Astrocyte (in vitro differentiated cells and primary cell): ENCODE data around the gene IGFBPL1. TPM values are rescaled to one million over a fixed set of nuclear protein-coding genes. Genes with fewer than 3 reads are reported as not detected.

Source experiments
- DNase-seq: peaks from one replicate; pipeline ENCODE4 v3.0.0-alpha.2; 2010; ENCODE audit warnings: low read depth
- FAIRE-seq: peaks from 2 replicates; lab custom pipeline; 2011; peaks lifted over from hg19 to GRCh38; lab: Jason Lieb, UNC
- H2AFZ ChIP-seq: 2 replicates; pipeline ENCODE4 v1.6.0; 2012; ENCODE audit warnings: low read depth, low read length, inconsistent platforms
- H3K27ac ChIP-seq: 2 replicates; pipeline ENCODE4 v1.5.1; 2011; ENCODE audit warnings: low read depth, low read length, inconsistent platforms
- H3K27me3 ChIP-seq: 2 replicates; pipeline ENCODE4 v1.6.0; 2011; ENCODE audit warnings: low read length, inconsistent platforms; ENCODE audit not compliant: insufficient read depth
- H3K36me3 ChIP-seq: 2 replicates; pipeline ENCODE4 v1.5.1; 2011; ENCODE audit warnings: low read length, inconsistent platforms; ENCODE audit not compliant: insufficient read depth
- H3K4me1 ChIP-seq: 2 replicates; pipeline ENCODE4 v1.5.1; 2011; ENCODE audit warnings: low read length, inconsistent platforms; ENCODE audit not compliant: insufficient read depth
- H3K4me2 ChIP-seq: 2 replicates; pipeline ENCODE4 v1.6.0; 2012; ENCODE audit warnings: low read length, inconsistent platforms
- H3K4me3 ChIP-seq: 2 replicates; pipeline ENCODE4 v1.5.1; 2011; ENCODE audit warnings: low read depth, mild to moderate bottlenecking, low read length, inconsistent platforms; ENCODE audit not compliant: insufficient read depth
- H3K79me2 ChIP-seq: 2 replicates; pipeline ENCODE4 v1.6.0; 2012; ENCODE audit warnings: mild to moderate bottlenecking, low read length, inconsistent platforms; ENCODE audit not compliant: insufficient read depth
- H3K9ac ChIP-seq: 2 replicates; pipeline ENCODE4 v1.6.0; 2012; ENCODE audit warnings: mild to moderate bottlenecking, low read length, inconsistent platforms
- H3K9me3 ChIP-seq: 2 replicates; pipeline ENCODE4 v1.5.1; 2012; ENCODE audit warnings: low read depth, mild to moderate bottlenecking, low read length, inconsistent platforms; ENCODE audit not compliant: insufficient read depth
- H4K20me1 ChIP-seq: 2 replicates; pipeline ENCODE4 v1.6.0; 2012; ENCODE audit warnings: low read length, inconsistent platforms; ENCODE audit not compliant: insufficient read depth
- H3K27ac Mint-ChIP-seq: one replicate; pipeline ENCODE4 v1.8.0; 2021; ENCODE audit warnings: mild to moderate bottlenecking, mixed read lengths; ENCODE audit not compliant: unreplicated experiment
- H3K27me3 Mint-ChIP-seq: one replicate; pipeline ENCODE4 v1.8.0; 2021; ENCODE audit warnings: low read depth, mixed read lengths; ENCODE audit not compliant: unreplicated experiment
- H3K36me3 Mint-ChIP-seq: one replicate; pipeline ENCODE4 v1.8.0; 2021; ENCODE audit warnings: low read depth, mixed read lengths; ENCODE audit not compliant: unreplicated experiment
- H3K4me1 Mint-ChIP-seq: one replicate; pipeline ENCODE4 v1.8.0; 2021; ENCODE audit warnings: low read depth, mixed read lengths; ENCODE audit not compliant: unreplicated experiment
- H3K4me3 Mint-ChIP-seq: one replicate; pipeline ENCODE4 v1.8.0; 2021; ENCODE audit warnings: mild to moderate bottlenecking, moderate library complexity, mixed read lengths; ENCODE audit not compliant: unreplicated experiment
- H3K9me3 Mint-ChIP-seq: one replicate; pipeline ENCODE4 v1.8.0; 2021; ENCODE audit warnings: mild to moderate bottlenecking, mixed read lengths; ENCODE audit not compliant: unreplicated experiment
- EZH2 ChIP-seq: IDR thresholded peaks from 2 replicates; pipeline ENCODE4 v1.6.1; 2012; ENCODE audit warnings: mild to moderate bottlenecking, low read length, inconsistent platforms; ENCODE audit not compliant: insufficient read depth
- total RNA-seq: library from RNA; stranded (reverse); gene quantifications from 2 replicates; pipeline ENCODE4 v1.2.1, GENCODE V29; 2021
- TF ChIP-seq, protein P1 (sequence below): IDR thresholded peaks from 2 replicates; pipeline ENCODE4 v1.5.1; 2011; ENCODE audit warnings: low read depth, mild to moderate bottlenecking, inconsistent platforms, low read length, moderate library complexity; ENCODE audit not compliant: insufficient read depth

Gene IGFBPL1
- total RNA-seq, 1 donor from 2014 or later, result 11.0 TPM

GRCh38 chr9:38376021-38376670 lies 48.1 kb downstream of the IGFBPL1 start:
- Mint-ChIP-seq H3K27ac (no peak overlapping the region), H3K9me3 (no peaks in the 10 kb centered on the region), H3K36me3 (peaks cover 2% of the 10 kb centered on the region), H3K4me1 (peaks cover 15% of the 10 kb centered on the region), H3K4me3 (no peak overlapping the region), H3K27me3 (peaks cover 23% of the 10 kb centered on the region)
- DNase-seq (no peak), FAIRE-seq (no peak)
- H3K4me3 ChIP-seq, result no peak overlapping the region
- no peaks in the 10 kb centered on the region for H4K20me1 ChIP-seq
- H3K4me1 ChIP-seq, result no peaks in the 10 kb centered on the region
- no peaks in the 10 kb centered on the region for H3K36me3 ChIP-seq
- no peaks in the 10 kb centered on the region for H3K9me3 ChIP-seq
- H3K79me2 ChIP-seq, result no peaks in the 10 kb centered on the region
- H3K27ac ChIP-seq, result no peak overlapping the region
- no peak overlapping the region for H3K9ac ChIP-seq
- no peak overlapping the region for H3K4me2 ChIP-seq
- H2AFZ ChIP-seq, result no peak overlapping the region
- TF ChIP-seq EZH2, result no peak
- TF ChIP-seq, protein P1, sequence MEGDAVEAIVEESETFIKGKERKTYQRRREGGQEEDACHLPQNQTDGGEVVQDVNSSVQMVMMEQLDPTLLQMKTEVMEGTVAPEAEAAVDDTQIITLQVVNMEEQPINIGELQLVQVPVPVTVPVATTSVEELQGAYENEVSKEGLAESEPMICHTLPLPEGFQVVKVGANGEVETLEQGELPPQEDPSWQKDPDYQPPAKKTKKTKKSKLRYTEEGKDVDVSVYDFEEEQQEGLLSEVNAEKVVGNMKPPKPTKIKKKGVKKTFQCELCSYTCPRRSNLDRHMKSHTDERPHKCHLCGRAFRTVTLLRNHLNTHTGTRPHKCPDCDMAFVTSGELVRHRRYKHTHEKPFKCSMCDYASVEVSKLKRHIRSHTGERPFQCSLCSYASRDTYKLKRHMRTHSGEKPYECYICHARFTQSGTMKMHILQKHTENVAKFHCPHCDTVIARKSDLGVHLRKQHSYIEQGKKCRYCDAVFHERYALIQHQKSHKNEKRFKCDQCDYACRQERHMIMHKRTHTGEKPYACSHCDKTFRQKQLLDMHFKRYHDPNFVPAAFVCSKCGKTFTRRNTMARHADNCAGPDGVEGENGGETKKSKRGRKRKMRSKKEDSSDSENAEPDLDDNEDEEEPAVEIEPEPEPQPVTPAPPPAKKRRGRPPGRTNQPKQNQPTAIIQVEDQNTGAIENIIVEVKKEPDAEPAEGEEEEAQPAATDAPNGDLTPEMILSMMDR, result no peak
- H3K27me3 ChIP-seq, result peaks cover 12% of the 10 kb centered on the region

GRCh38 chr9:38375572-38375963 lies 48.7 kb downstream of the IGFBPL1 start:
- Histone ChIP-seq H3K79me2 (no peaks in the 10 kb centered on the region), H4K20me1 (no peaks in the 10 kb centered on the region), H3K4me1 (no peaks in the 10 kb centered on the region), H3K4me2 (no peak overlapping the region), H3K9ac (no peak overlapping the region), H3K27me3 (peaks cover 15% of the 10 kb centered on the region), H3K4me3 (no peak overlapping the region), H2AFZ (no peak overlapping the region), H3K27ac (no peak overlapping the region), H3K9me3 (no peaks in the 10 kb centered on the region), H3K36me3 (no peaks in the 10 kb centered on the region)
- H3K36me3 Mint-ChIP-seq, result peaks cover 2% of the 10 kb centered on the region
- peaks cover 29% of the 10 kb centered on the region for H3K27me3 Mint-ChIP-seq
- TF ChIP-seq, protein P1, result no peak
- no peak for TF ChIP-seq EZH2
- H3K27ac Mint-ChIP-seq, result no peak overlapping the region
- H3K4me1 Mint-ChIP-seq, result peaks cover 9% of the 10 kb centered on the region
- no peak for FAIRE-seq
- no peaks in the 10 kb centered on the region for H3K9me3 Mint-ChIP-seq
- H3K4me3 Mint-ChIP-seq, result no peak overlapping the region
- no peak for DNase-seq

GRCh38 chr9:38374847-38375571 lies 49.2 kb downstream of the IGFBPL1 start:
- no peaks in the 10 kb centered on the region for H3K4me1 ChIP-seq
- Mint-ChIP-seq H3K4me3 (no peak overlapping the region), H3K27me3 (peaks cover 31% of the 10 kb centered on the region), H3K4me1 (peaks cover 7% of the 10 kb centered on the region), H3K27ac (no peak overlapping the region), H3K36me3 (peaks cover 2% of the 10 kb centered on the region), H3K9me3 (no peaks in the 10 kb centered on the region)
- FAIRE-seq (no peak), DNase-seq (no peak)
- no peaks in the 10 kb centered on the region for H3K36me3 ChIP-seq
- H2AFZ ChIP-seq, result no peak overlapping the region
- H3K27me3 ChIP-seq, result peaks cover 15% of the 10 kb centered on the region
- no peak overlapping the region for H3K27ac ChIP-seq
- no peaks in the 10 kb centered on the region for H3K9me3 ChIP-seq
- no peak overlapping the region for H3K9ac ChIP-seq
- TF ChIP-seq EZH2, result no peak
- TF ChIP-seq, protein P1, result no peak
- H3K79me2 ChIP-seq, result no peaks in the 10 kb centered on the region
- no peaks in the 10 kb centered on the region for H4K20me1 ChIP-seq
- H3K4me3 ChIP-seq, result no peak overlapping the region
- H3K4me2 ChIP-seq, result no peak overlapping the region
